Fibroblast of pulmonary artery (primary cell): ENCODE measurements around the gene NOD2.

Source experiments
- DNase-seq: peaks from one replicate; pipeline ENCODE4 v3.0.0-alpha.2; 2010; ENCODE audit warnings: low read depth
- H3K4me3 ChIP-seq: replicated peaks from 2 replicates; pipeline ENCODE4 v1.5.1; 2011; ENCODE audit warnings: low read depth, mild to moderate bottlenecking, control low read depth, low read length, moderate library complexity
- TF ChIP-seq, protein P1 (sequence below): IDR thresholded peaks from 2 replicates; pipeline ENCODE4 v1.5.1; 2011; ENCODE audit warnings: mild to moderate bottlenecking, control low read depth, low read length, inconsistent platforms; ENCODE audit errors: missing control alignments

The NOD2 gene

GRCh38 chr16:50670476-50670875, 22.9 kb upstream of the NOD2 start:
- TF ChIP-seq, protein P1, sequence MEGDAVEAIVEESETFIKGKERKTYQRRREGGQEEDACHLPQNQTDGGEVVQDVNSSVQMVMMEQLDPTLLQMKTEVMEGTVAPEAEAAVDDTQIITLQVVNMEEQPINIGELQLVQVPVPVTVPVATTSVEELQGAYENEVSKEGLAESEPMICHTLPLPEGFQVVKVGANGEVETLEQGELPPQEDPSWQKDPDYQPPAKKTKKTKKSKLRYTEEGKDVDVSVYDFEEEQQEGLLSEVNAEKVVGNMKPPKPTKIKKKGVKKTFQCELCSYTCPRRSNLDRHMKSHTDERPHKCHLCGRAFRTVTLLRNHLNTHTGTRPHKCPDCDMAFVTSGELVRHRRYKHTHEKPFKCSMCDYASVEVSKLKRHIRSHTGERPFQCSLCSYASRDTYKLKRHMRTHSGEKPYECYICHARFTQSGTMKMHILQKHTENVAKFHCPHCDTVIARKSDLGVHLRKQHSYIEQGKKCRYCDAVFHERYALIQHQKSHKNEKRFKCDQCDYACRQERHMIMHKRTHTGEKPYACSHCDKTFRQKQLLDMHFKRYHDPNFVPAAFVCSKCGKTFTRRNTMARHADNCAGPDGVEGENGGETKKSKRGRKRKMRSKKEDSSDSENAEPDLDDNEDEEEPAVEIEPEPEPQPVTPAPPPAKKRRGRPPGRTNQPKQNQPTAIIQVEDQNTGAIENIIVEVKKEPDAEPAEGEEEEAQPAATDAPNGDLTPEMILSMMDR: no peak
- no peak overlapping the region for H3K4me3 ChIP-seq
- DNase-seq: no peak

DNA sequence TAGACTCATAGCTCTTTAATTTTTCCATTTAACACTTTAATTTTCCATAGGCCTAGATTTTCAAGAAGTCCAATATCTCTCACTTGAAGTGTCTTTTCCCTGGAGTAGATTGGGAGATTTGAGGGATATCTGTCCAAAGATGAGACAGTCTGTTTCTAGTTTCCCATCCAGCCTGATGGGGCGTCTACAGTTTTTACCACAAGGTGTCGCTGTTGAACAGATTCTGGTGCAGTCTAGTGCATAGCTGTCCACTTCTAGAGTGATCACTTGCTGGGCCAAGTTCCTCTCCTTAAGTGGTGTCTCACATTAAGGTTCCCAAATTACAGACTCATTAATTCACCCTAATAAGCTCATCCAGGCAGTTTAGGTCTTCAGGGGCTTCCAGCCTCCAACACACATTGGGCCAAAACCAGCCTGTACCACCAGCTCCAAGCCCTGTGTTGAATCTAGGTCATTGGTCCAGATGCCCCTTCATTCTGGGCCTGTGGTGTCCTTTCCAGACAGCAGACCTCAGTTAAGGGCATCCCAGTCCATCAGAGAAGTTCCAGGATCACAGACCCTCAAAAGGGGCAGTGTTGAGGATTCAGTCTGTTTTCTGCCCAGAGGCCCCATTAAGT, 21.7 kb upstream of the NOD2 start:
- TF ChIP-seq, protein P1: peak; percentile 54
- peak; percentile 37 for DNase-seq
- no peak overlapping the region for H3K4me3 ChIP-seq

DNA sequence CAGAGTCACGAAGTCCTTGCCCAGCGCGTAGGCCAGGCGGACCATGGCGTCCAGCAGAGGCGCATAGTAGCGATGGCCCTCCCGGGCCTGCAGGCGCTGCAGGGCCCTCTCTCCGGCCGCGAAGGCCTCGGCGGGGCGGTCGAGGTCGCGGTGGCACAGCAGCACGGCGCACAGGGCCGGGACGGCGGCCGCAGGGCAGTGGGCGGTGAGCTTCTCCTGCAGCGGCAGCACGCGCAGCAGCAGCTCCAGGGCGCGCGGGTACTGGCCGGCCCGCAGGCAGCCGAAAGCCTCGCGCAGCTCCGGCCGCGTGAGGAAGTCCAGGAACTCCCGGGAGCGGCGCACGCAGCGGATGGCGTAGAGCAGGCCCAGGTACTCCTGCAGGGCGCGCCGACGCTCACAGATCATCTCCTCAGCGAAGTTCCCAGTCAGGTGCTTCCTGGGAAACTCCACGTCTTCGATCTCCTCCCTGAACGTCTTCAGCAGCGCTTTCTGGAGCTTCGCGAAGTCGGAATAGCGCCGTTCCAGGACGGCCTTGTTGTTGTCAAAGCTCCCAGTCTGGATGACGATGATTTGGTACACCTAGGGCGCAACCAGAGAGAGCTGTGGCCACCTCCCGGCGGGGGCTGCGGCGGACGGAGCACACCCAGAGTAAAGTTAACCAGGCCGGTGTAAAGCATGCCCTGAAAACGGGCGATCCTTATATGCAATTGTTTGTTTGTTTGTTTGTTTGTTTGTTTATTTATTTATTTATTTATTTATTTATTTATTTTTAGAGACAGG, 19.7 kb upstream of the NOD2 start:
- TF ChIP-seq, protein P1: no peak
- H3K4me3 ChIP-seq: no peak overlapping the region
- DNase-seq: no peak

DNA sequence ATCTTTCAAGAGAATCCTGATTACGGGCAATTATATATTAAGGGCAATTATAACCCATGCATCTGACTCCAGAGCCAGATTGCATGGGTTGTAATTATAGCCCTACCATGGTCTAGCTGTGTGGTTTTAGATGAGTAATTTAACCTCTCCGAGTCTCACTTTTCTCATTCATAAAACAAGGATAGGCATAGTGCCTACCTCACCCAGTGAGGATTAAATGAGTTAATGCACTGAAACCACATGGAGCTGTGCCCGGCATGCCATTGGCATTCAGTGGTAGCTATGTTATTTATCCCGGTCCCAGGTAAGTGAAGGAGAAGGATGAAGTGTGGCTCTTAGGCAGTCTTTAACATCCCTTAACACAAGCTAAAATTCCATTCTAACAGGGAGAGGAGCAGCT, 18.6 kb upstream of the NOD2 start:
- H3K4me3 ChIP-seq: no peak overlapping the region
- no peak for DNase-seq
- TF ChIP-seq, protein P1: no peak

- H3K4me3 ChIP-seq: no peak overlapping the region
- TF ChIP-seq, protein P1: no peak
- no peak for DNase-seq
Observed at GRCh38 chr16:50675686-50676610, 17.5 kb upstream of the NOD2 start.

GRCh38 chr16:50676684-50677225, 16.7 kb upstream of the NOD2 start:
- TF ChIP-seq, protein P1: no peak
- no peak overlapping the region for H3K4me3 ChIP-seq

More at GRCh38 chr16:50676684-50677225, 16.7 kb upstream of the NOD2 start:
- DNase-seq: no peak
